LHCN-M2 (cell line): ENCODE measurements around the gene VN1R4. TPM values are rescaled to one million over a fixed set of nuclear protein-coding genes. Genes with fewer than 3 reads are reported as not detected.
"Not testable (repeated sequence)": the region's sequence is repeated elsewhere in the genome, so short reads cannot be mapped to it uniquely, and the experiment has no call there.

Experiments
- DNase-seq: peaks from one replicate; pipeline ENCODE4 v3.0.0-alpha.2; 2012; ENCODE audit warnings: low read depth
- polyA plus RNA-seq: library from polyadenylated mRNA; unstranded; fragments of >200 nt; gene quantifications from one replicate; pipeline ENCODE4 v1.2.1, GENCODE V29; 2012; ENCODE audit warnings: missing spikeins
- total RNA-seq: library from RNA; depleted of rRNA; stranded (reverse); fragments of >200 nt; gene quantifications from 2 replicates; pipeline ENCODE4 v1.2.3, GENCODE V29; 2014; rRNA removed

The VN1R4 gene
- total RNA-seq: not detected in 2 replicates
- polyA plus RNA-seq: not detected

GRCh38 chr19:53267623-53268022 is at the start of gene VN1R4:
Gene VN1R4, minus strand, starts transcription at chr19:53267723. Its CDS starts 58 bp downstream, at chr19:53267665.
- DNase-seq: not testable (repeated sequence)

- DNase-seq: no peak
These were observed 44.4 kb upstream of the VN1R4 start for GRCh38 chr19:53311897-53312296.

GRCh38 chr19:53311044-53311443 is 43.5 kb upstream of the VN1R4 start:
- no peak for DNase-seq

GRCh38 chr19:53308339-53308811 is 40.9 kb upstream of the VN1R4 start:
- no peak for DNase-seq

- not testable (repeated sequence) for DNase-seq
These were observed 33.8 kb upstream of the VN1R4 start for GRCh38 chr19:53301341-53301740.

GRCh38 chr19:53294786-53295441 is 27.4 kb upstream of the VN1R4 start:
- peak; percentile 19 for DNase-seq

- no peak for DNase-seq
These were observed 23.4 kb upstream of the VN1R4 start for GRCh38 chr19:53290758-53291549.

- no peak for DNase-seq
These were observed 17.6 kb upstream of the VN1R4 start for GRCh38 chr19:53285087-53285486.

- not testable (repeated sequence) for DNase-seq
These were observed 14.4 kb upstream of the VN1R4 start for GRCh38 chr19:53281947-53282346.

- no peak for DNase-seq
These were observed 8.0 kb upstream of the VN1R4 start for GRCh38 chr19:53275480-53275879.

- no peak for DNase-seq
These were observed 4.5 kb upstream of the VN1R4 start for GRCh38 chr19:53272044-53272443.

- not testable (repeated sequence) for DNase-seq
These were observed 2.3 kb upstream of the VN1R4 start for GRCh38 chr19:53269861-53270260.

GRCh38 chr19:53257715-53258342 is 9.7 kb downstream of the VN1R4 start, which contains the start of gene VN1R2:
Gene VN1R2, plus strand, starts transcription at chr19:53258292. Its CDS starts 84 bp downstream, at chr19:53258376.
- not testable (repeated sequence) for DNase-seq

- DNase-seq: peak; percentile 68
These were observed 12.8 kb downstream of the VN1R4 start, which contains the start of gene ZNF677 for GRCh38 chr19:53254411-53255341. Gene ZNF677, minus strand, starts transcription at chr19:53254873. Its CDS starts 3,323 bp downstream, at chr19:53251550.

- DNase-seq: no peak
These were observed 21.0 kb downstream of the VN1R4 start for GRCh38 chr19:53246498-53246897.

GRCh38 chr19:53237114-53237777 is 30.3 kb downstream of the VN1R4 start:
- DNase-seq: no peak

- no peak for DNase-seq
These were observed 42.9 kb downstream of the VN1R4 start for GRCh38 chr19:53224606-53225005.

- DNase-seq: not testable (repeated sequence)
These were observed 44.8 kb downstream of the VN1R4 start for GRCh38 chr19:53222716-53223115.
